Skeletal muscle satellite cell (primary cell): ENCODE results near the gene CYP2R1. TPM values are rescaled to one million over a fixed set of nuclear protein-coding genes. Genes with fewer than 3 reads are reported as not detected.
A peak's percentile ranks its signal among the peaks of the same experiment; 100 is the strongest.

ENCODE experiments used
- H3K27me3 ChIP-seq: 2 replicates; pipeline ENCODE4 v1.7.0; 2013; ENCODE audit warnings: low read length; ENCODE audit not compliant: control insufficient read depth, insufficient read depth
- H3K36me3 ChIP-seq: 2 replicates; pipeline ENCODE4 v1.7.0; 2013; ENCODE audit warnings: mild to moderate bottlenecking, control low read depth, low read length; ENCODE audit not compliant: insufficient read depth
- H3K4me1 ChIP-seq: 2 replicates; pipeline ENCODE4 v1.7.0; 2013; ENCODE audit warnings: low read length; ENCODE audit not compliant: control insufficient read depth, insufficient read depth
- H3K4me2 ChIP-seq: 2 replicates; pipeline ENCODE4 v1.7.0; 2013; ENCODE audit warnings: mild to moderate bottlenecking, low read length
- H3K4me3 ChIP-seq: 2 replicates; pipeline ENCODE4 v1.7.0; 2013; ENCODE audit warnings: low read length
- H3K9ac ChIP-seq: 2 replicates; pipeline ENCODE4 v1.7.0; 2013; ENCODE audit warnings: mild to moderate bottlenecking, low read depth, low read length, moderate library complexity
- H3K9me3 ChIP-seq: replicated peaks from 2 replicates; pipeline ENCODE4 v1.7.0; 2013; ENCODE audit warnings: mild to moderate bottlenecking, control low read depth, low read length
- total RNA-seq: library from RNA; depleted of rRNA; stranded (reverse); fragments of >200 nt; gene quantifications from 2 replicates; pipeline ENCODE4 v1.2.3, GENCODE V29; 2012; rRNA removed

CYP2R1 gene
- total RNA-seq = 5.9 and 6.3 TPM in 2 replicates

- Histone ChIP-seq H3K4me2 (peak within 1 kb of the TSS; percentile 99), H3K9me3 (no peaks in the 10 kb centered on the region), H3K4me1 (peaks cover 4% of the 10 kb centered on the region), H3K27me3 (peaks cover 4% of the 10 kb centered on the region), H3K36me3 (no peaks in the 10 kb centered on the region), H3K4me3 (peak within 1 kb of the TSS; percentile 97), H3K9ac (peak within 1 kb of the TSS; percentile 81)
Observed at GRCh38 chr11:14892036-14892556, at the start of gene CYP2R1. Gene CYP2R1, minus strand, starts transcription at chr11:14892231. Its CDS starts 26 bp downstream, at chr11:14892205.

GRCh38 chr11:14938936-14939335, 46.9 kb upstream of the CYP2R1 start:
- peaks cover 3% of the 10 kb centered on the region for H3K27me3 ChIP-seq
- H3K9me3 ChIP-seq = no peaks in the 10 kb centered on the region
- H3K4me1 ChIP-seq = no peaks in the 10 kb centered on the region
- no peak overlapping the region for H3K9ac ChIP-seq
- H3K4me2 ChIP-seq = no peak overlapping the region
- no peak overlapping the region for H3K4me3 ChIP-seq
- H3K36me3 ChIP-seq = no peaks in the 10 kb centered on the region

GRCh38 chr11:14934641-14935351, 42.8 kb upstream of the CYP2R1 start:
- Histone ChIP-seq H3K4me2 (no peak overlapping the region), H3K9ac (no peak overlapping the region), H3K4me1 (no peaks in the 10 kb centered on the region), H3K4me3 (no peak overlapping the region), H3K9me3 (no peaks in the 10 kb centered on the region), H3K27me3 (peaks cover 7% of the 10 kb centered on the region), H3K36me3 (no peaks in the 10 kb centered on the region)

GRCh38 chr11:14932447-14932846, 40.4 kb upstream of the CYP2R1 start:
- H3K36me3 ChIP-seq = no peaks in the 10 kb centered on the region
- no peaks in the 10 kb centered on the region for H3K4me1 ChIP-seq
- H3K9ac ChIP-seq = no peak overlapping the region
- no peak overlapping the region for H3K4me3 ChIP-seq
- H3K9me3 ChIP-seq = no peaks in the 10 kb centered on the region
- H3K4me2 ChIP-seq = no peak overlapping the region
- peaks cover 7% of the 10 kb centered on the region for H3K27me3 ChIP-seq

GRCh38 chr11:14930369-14930768, 38.3 kb upstream of the CYP2R1 start:
- Histone ChIP-seq H3K4me1 (no peaks in the 10 kb centered on the region), H3K4me2 (no peak overlapping the region), H3K9ac (no peak overlapping the region), H3K9me3 (no peaks in the 10 kb centered on the region), H3K27me3 (peaks cover 7% of the 10 kb centered on the region), H3K4me3 (no peak overlapping the region), H3K36me3 (no peaks in the 10 kb centered on the region)

GRCh38 chr11:14927146-14927545, 35.1 kb upstream of the CYP2R1 start:
- H3K36me3 ChIP-seq = no peaks in the 10 kb centered on the region
- no peaks in the 10 kb centered on the region for H3K9me3 ChIP-seq
- H3K4me1 ChIP-seq = no peaks in the 10 kb centered on the region
- H3K4me3 ChIP-seq = no peak overlapping the region
- peaks cover 12% of the 10 kb centered on the region for H3K27me3 ChIP-seq
- H3K4me2 ChIP-seq = no peak overlapping the region
- H3K9ac ChIP-seq = no peak overlapping the region

GRCh38 chr11:14924318-14924717, 32.3 kb upstream of the CYP2R1 start:
- Histone ChIP-seq H3K36me3 (no peaks in the 10 kb centered on the region), H3K9me3 (no peaks in the 10 kb centered on the region), H3K4me3 (no peak overlapping the region), H3K27me3 (peaks cover 18% of the 10 kb centered on the region), H3K4me1 (no peaks in the 10 kb centered on the region), H3K4me2 (no peak overlapping the region), H3K9ac (no peak overlapping the region)

GRCh38 chr11:14916403-14916802, 24.4 kb upstream of the CYP2R1 start:
- H3K9me3 ChIP-seq = no peaks in the 10 kb centered on the region
- no peak overlapping the region for H3K4me3 ChIP-seq
- H3K4me1 ChIP-seq = no peaks in the 10 kb centered on the region
- H3K27me3 ChIP-seq = peaks cover 32% of the 10 kb centered on the region
- H3K4me2 ChIP-seq = no peak overlapping the region
- no peaks in the 10 kb centered on the region for H3K36me3 ChIP-seq
- H3K9ac ChIP-seq = no peak overlapping the region

GRCh38 chr11:14914536-14914935, 22.5 kb upstream of the CYP2R1 start:
- H3K27me3 ChIP-seq = peaks cover 28% of the 10 kb centered on the region
- no peak overlapping the region for H3K4me2 ChIP-seq
- no peaks in the 10 kb centered on the region for H3K4me1 ChIP-seq
- H3K9ac ChIP-seq = no peak overlapping the region
- H3K4me3 ChIP-seq = no peak overlapping the region
- no peaks in the 10 kb centered on the region for H3K9me3 ChIP-seq
- H3K36me3 ChIP-seq = no peaks in the 10 kb centered on the region

- Histone ChIP-seq H3K27me3 (peaks cover 11% of the 10 kb centered on the region), H3K9ac (no peak overlapping the region), H3K9me3 (no peaks in the 10 kb centered on the region), H3K4me1 (peaks cover 4% of the 10 kb centered on the region), H3K4me3 (no peak overlapping the region), H3K36me3 (no peaks in the 10 kb centered on the region), H3K4me2 (no peak overlapping the region)
Observed at GRCh38 chr11:14908214-14908880, 16.3 kb upstream of the CYP2R1 start.

- Histone ChIP-seq H3K4me2 (no peak overlapping the region), H3K27me3 (peaks cover 11% of the 10 kb centered on the region), H3K9ac (no peak overlapping the region), H3K9me3 (no peaks in the 10 kb centered on the region), H3K4me3 (no peak overlapping the region), H3K4me1 (peaks cover 4% of the 10 kb centered on the region), H3K36me3 (no peaks in the 10 kb centered on the region)
Observed at GRCh38 chr11:14907411-14908213, 15.6 kb upstream of the CYP2R1 start.
